ENCODE data around the gene MXI1. TPM values are rescaled to one million over a fixed set of nuclear protein-coding genes. Genes with fewer than 3 reads are reported as not detected.

Gene MXI1
- total RNA-seq, 2 experiments from 2014 or later, result 11.7 to 22.3 TPM

DNA sequence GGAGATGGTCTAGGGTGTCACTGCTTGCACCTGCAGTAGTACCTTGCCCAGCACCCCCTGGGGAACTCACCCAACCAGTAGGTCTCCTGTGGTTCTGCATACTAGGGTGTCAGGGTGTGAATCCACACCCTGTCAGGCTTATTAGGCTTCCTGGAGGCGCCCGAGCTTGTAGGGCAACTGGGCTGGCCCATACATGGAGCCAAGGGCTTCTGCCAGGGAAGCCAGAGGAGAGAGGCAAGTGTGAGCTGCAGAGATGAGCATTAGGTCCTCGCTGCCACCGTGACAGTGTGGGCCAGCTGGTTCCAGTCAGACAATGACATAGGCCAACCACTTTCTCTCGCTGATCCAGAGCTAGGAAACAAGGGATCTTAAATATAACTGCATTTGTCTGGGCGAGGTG is 11.2 kb downstream of the MXI1 start:
- H3K4me2 ChIP-seq (ENCODE audit: low read length), result no peak overlapping the region
- no peak for TF ChIP-seq EZH2phosphoT487 (IDR thresholded peaks at IDR 0.05; ENCODE audit: borderline replicate concordance, low read depth, low read length)
- TF ChIP-seq, protein P1, sequence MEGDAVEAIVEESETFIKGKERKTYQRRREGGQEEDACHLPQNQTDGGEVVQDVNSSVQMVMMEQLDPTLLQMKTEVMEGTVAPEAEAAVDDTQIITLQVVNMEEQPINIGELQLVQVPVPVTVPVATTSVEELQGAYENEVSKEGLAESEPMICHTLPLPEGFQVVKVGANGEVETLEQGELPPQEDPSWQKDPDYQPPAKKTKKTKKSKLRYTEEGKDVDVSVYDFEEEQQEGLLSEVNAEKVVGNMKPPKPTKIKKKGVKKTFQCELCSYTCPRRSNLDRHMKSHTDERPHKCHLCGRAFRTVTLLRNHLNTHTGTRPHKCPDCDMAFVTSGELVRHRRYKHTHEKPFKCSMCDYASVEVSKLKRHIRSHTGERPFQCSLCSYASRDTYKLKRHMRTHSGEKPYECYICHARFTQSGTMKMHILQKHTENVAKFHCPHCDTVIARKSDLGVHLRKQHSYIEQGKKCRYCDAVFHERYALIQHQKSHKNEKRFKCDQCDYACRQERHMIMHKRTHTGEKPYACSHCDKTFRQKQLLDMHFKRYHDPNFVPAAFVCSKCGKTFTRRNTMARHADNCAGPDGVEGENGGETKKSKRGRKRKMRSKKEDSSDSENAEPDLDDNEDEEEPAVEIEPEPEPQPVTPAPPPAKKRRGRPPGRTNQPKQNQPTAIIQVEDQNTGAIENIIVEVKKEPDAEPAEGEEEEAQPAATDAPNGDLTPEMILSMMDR (conservative IDR thresholded peaks at IDR 0.05; ENCODE audit: low read length), result no peak
- ChIA-PET CTCF (ENCODE audit: unreplicated experiment) (no interaction called here), POLR2A (interaction anchor here (1.5 kb wide), 1 partner anchor 11 kb away, joined by 5 read pairs; no protein-coding TSS in a partner anchor)
- no peak overlapping the region for H3K27ac ChIP-seq (ENCODE audit: low read depth, low read length, poor library complexity, severe bottlenecking)
- peaks cover 37% of the 10 kb centered on the region for H3K4me1 ChIP-seq (ENCODE audit: insufficient read depth, low read length, poor library complexity, severe bottlenecking)
- no peak overlapping the region for H2AFZ ChIP-seq (ENCODE audit: low read length)
- H3K9me3 ChIP-seq (ENCODE audit: low read length), result no peaks in the 10 kb centered on the region
- no peak overlapping the region for H3K4me3 ChIP-seq (ENCODE audit: low read depth, low read length, poor library complexity, severe bottlenecking)
- no peaks in the 10 kb centered on the region for H4K20me1 ChIP-seq (ENCODE audit: insufficient read depth, low read length)
- no peaks in the 10 kb centered on the region for H3K79me2 ChIP-seq (ENCODE audit: insufficient read depth, low read depth, low read length)
- no peaks in the 10 kb centered on the region for H3K36me3 ChIP-seq (ENCODE audit: insufficient read depth, low read length)
- BruUV-seq (replicated peaks), result no TSS peak
- no peaks in the 10 kb centered on the region for H3K9me2 ChIP-seq (ENCODE audit: insufficient read depth, low read length)
- DNase-seq (ENCODE audit: low spot score), result no peak
- intact Hi-C loops (cut with micrococcal nuclease; ENCODE audit: unreplicated experiment), result loop anchor here (10.0 kb wide), 1 partner anchor 706 kb away; no protein-coding TSS in a partner anchor

DNA sequence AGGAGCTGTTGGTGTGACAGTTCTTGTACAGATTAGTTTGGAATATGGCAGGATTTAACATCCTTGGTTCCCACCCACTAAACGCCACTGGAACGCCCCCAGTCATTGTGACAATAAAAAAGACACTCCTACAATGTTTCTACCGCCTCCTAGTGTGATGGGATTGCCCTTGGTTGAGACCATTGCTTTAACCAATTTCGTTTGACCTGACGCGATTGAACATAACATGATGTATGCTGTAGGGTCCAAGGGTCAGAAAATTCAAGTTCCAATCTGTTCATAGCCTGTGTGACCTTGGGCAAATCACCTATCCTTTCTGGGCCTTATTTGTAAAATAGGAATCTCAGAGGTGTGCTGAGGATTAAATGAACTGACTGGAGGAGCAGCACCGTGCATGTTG is 12.5 kb downstream of the MXI1 start:
- intact Hi-C loops (cut with micrococcal nuclease; ENCODE audit: unreplicated experiment), result loop anchor here (10.0 kb wide), 1 partner anchor 705 kb away; no protein-coding TSS in a partner anchor
- CTCF ChIA-PET (ENCODE audit: unreplicated experiment), result no interaction called here

DNA sequence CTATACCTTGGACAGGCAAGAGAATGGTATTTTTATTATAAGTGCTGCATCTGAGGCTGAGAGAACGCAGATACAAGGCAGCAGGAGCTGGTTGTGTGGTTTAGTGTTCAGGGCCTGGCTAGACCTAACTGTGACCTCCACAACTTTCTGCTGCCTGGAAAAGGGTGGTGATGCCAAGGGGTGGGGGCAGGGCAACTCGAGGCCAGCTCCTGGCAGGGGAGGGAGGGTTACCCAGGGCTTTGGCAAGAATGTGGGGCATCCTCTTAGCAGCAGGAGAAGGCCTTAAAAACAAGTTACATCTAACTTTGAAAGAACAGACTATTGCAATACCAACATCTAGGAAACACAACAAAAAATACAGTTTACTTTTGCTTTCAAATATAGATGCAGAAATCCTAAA is 13.0 kb downstream of the MXI1 start:
- no peak for DNase-seq (ENCODE audit: low spot score)
- no peak for TF ChIP-seq EZH2phosphoT487 (IDR thresholded peaks at IDR 0.05; ENCODE audit: borderline replicate concordance, low read depth, low read length)
- TF ChIP-seq, protein P1 (conservative IDR thresholded peaks at IDR 0.05; ENCODE audit: low read length), result no peak
- Histone ChIP-seq H3K79me2 (ENCODE audit: insufficient read depth, low read depth, low read length) (no peaks in the 10 kb centered on the region), H3K27ac (ENCODE audit: low read depth, low read length, poor library complexity, severe bottlenecking) (no peak overlapping the region), H3K4me1 (ENCODE audit: insufficient read depth, low read length, poor library complexity, severe bottlenecking) (peaks cover 24% of the 10 kb centered on the region), H4K20me1 (ENCODE audit: insufficient read depth, low read length) (no peaks in the 10 kb centered on the region), H3K4me2 (ENCODE audit: low read length) (no peak overlapping the region), H3K9me2 (ENCODE audit: insufficient read depth, low read length) (no peaks in the 10 kb centered on the region), H3K9me3 (ENCODE audit: low read length) (no peaks in the 10 kb centered on the region), H3K4me3 (ENCODE audit: low read depth, low read length, poor library complexity, severe bottlenecking) (no peak overlapping the region), H3K36me3 (ENCODE audit: insufficient read depth, low read length) (no peaks in the 10 kb centered on the region), H2AFZ (ENCODE audit: low read length) (no peak overlapping the region)
- ChIA-PET CTCF (ENCODE audit: unreplicated experiment) (no interaction called here), POLR2A (interaction anchor here (0.8 to 7.0 kb wide), 2 partner anchors 11 to 76 kb away, joined by 4 to 53 read pairs; partner anchors contain the start of gene MXI1)
- no TSS peak for BruUV-seq (replicated peaks)
- intact Hi-C loops (cut with micrococcal nuclease; ENCODE audit: unreplicated experiment), result no loop called here

More for the DNA sequence above, 12.5 kb downstream of the MXI1 start:
- Histone ChIP-seq H2AFZ (ENCODE audit: low read length) (no peak overlapping the region), H3K4me2 (ENCODE audit: low read length) (no peak overlapping the region), H3K9me2 (ENCODE audit: insufficient read depth, low read length) (no peaks in the 10 kb centered on the region), H3K4me1 (ENCODE audit: insufficient read depth, low read length, poor library complexity, severe bottlenecking) (peaks cover 24% of the 10 kb centered on the region), H3K4me3 (ENCODE audit: low read depth, low read length, poor library complexity, severe bottlenecking) (no peak overlapping the region), H3K9me3 (ENCODE audit: low read length) (no peaks in the 10 kb centered on the region), H3K36me3 (ENCODE audit: insufficient read depth, low read length) (no peaks in the 10 kb centered on the region), H4K20me1 (ENCODE audit: insufficient read depth, low read length) (no peaks in the 10 kb centered on the region), H3K27ac (ENCODE audit: low read depth, low read length, poor library complexity, severe bottlenecking) (no peak overlapping the region), H3K79me2 (ENCODE audit: insufficient read depth, low read depth, low read length) (no peaks in the 10 kb centered on the region)
- BruUV-seq (replicated peaks), result no TSS peak
- TF ChIP-seq EZH2phosphoT487 (IDR thresholded peaks at IDR 0.05; ENCODE audit: borderline replicate concordance, low read depth, low read length), result no peak
- TF ChIP-seq, protein P1 (conservative IDR thresholded peaks at IDR 0.05; ENCODE audit: low read length), result peak; percentile 40; the same call in 1 of the 2 replicates
- POLR2A ChIA-PET, result interaction anchor here (0.8 to 7.0 kb wide), 2 partner anchors 10 to 76 kb away, joined by 4 to 53 read pairs; partner anchors contain the start of gene MXI1
- no peak for DNase-seq (ENCODE audit: low spot score)

Measured in OCI-LY7 (cell line).